Smooth muscle cell (in vitro differentiated cells): Measurements from ENCODE around the gene LYPD6B. TPM values are rescaled to one million over a fixed set of nuclear protein-coding genes. Genes with fewer than 3 reads are reported as not detected.
A peak's percentile ranks its signal among the peaks of the same experiment; 100 is the strongest.

ENCODE experiments used
- DNase-seq: peaks from one replicate; lab custom pipeline; 2025; ENCODE audit not compliant: unreplicated experiment; lab: John Stamatoyannopoulos, UW
- H2AFZ ChIP-seq: fragments of 200-600 bp; sonication (generic); 2 replicates; pipeline ENCODE4 v1.6.0; 2016; ENCODE audit warnings: antibody characterized with exemption, low read depth, mild to moderate bottlenecking
- H3F3A ChIP-seq: fragments of 200-600 bp; sonication (generic); 2 replicates; pipeline ENCODE4 v1.6.0; 2017; ENCODE audit warnings: antibody characterized with exemption, low read depth
- H3K27ac ChIP-seq: fragments of 200-600 bp; sonication (generic); 2 replicates; pipeline ENCODE4 v1.5.1; 2016; ENCODE audit warnings: low read depth, mild to moderate bottlenecking
- H3K27me3 ChIP-seq: fragments of 200-600 bp; sonication (generic); 2 replicates; pipeline ENCODE4 v1.6.1; 2016; ENCODE audit warnings: low read depth, mild to moderate bottlenecking
- H3K36me3 ChIP-seq: fragments of 200-600 bp; sonication (generic); 2 replicates; pipeline ENCODE4 v1.5.1; 2016; ENCODE audit warnings: low read depth
- H3K4me1 ChIP-seq: fragments of 200-600 bp; sonication (generic); 2 replicates; pipeline ENCODE4 v1.5.1; 2016; ENCODE audit warnings: low read depth
- H3K4me2 ChIP-seq: fragments of 200-600 bp; sonication (generic); 2 replicates; pipeline ENCODE4 v1.6.0; 2016; ENCODE audit warnings: mild to moderate bottlenecking
- H3K4me3 ChIP-seq: fragments of 200-600 bp; sonication (generic); 2 replicates; pipeline ENCODE4 v1.5.1; 2016; ENCODE audit warnings: mild to moderate bottlenecking
- H3K79me2 ChIP-seq: fragments of 200-600 bp; sonication (generic); 2 replicates; pipeline ENCODE4 v1.6.0; 2016; ENCODE audit warnings: low read depth, mild to moderate bottlenecking
- H3K9ac ChIP-seq: fragments of 200-600 bp; sonication (generic); 2 replicates; pipeline ENCODE4 v1.6.0; 2016; ENCODE audit warnings: low read depth
- H3K9me3 ChIP-seq: fragments of 200-600 bp; sonication (generic); replicated peaks from 2 replicates; pipeline ENCODE4 v1.5.1; 2016; ENCODE audit warnings: low read depth
- H4K20me1 ChIP-seq: fragments of 200-600 bp; sonication (generic); 2 replicates; pipeline ENCODE4 v1.6.0; 2016; ENCODE audit warnings: low read depth
- CTCF ChIP-seq: fragments of 200-600 bp; sonication (generic); IDR thresholded peaks from 2 replicates; pipeline ENCODE4 v1.5.1; 2017; ENCODE audit warnings: borderline replicate concordance, mild to moderate bottlenecking, antibody characterized with exemption; ENCODE audit not compliant: insufficient read depth, poor library complexity, severe bottlenecking
- WGBS: methylation state at CpG from one replicate; pipeline ENCODE4 v1.1.7; 2016; ENCODE audit warnings: low lambda C conversion rate; 5-methylcytosine and 5-hydroxymethylcytosine counted together
- polyA plus RNA-seq: library from polyadenylated mRNA; unstranded; fragments of >200 nt; fragmentation: Nextera tagmentation; extraction: Ambion mirVana; gene quantifications from 2 replicates; pipeline ENCODE4 v1.2.1, GENCODE V29; 2016
- total RNA-seq: library from RNA; depleted of rRNA; stranded (reverse); fragments of >200 nt; gene quantifications from 2 replicates; pipeline ENCODE4 v1.2.3, GENCODE V29; 2014

The LYPD6B gene
- total and polyA plus RNA-seq, 2 experiments from 2014 or later: 4.9 to 10.6 TPM

GRCh38 chr2:149040451-149040850 is 2.0 kb downstream of the LYPD6B start:
- H3K27ac ChIP-seq: no peak overlapping the region
- no peak overlapping the region for H2AFZ ChIP-seq
- no peak for DNase-seq
- H3K79me2 ChIP-seq: peaks cover 19% of the 10 kb centered on the region
- no peaks in the 10 kb centered on the region for H3K36me3 ChIP-seq
- peaks cover 50% of the 10 kb centered on the region for H3K27me3 ChIP-seq
- TF ChIP-seq CTCF: peak; percentile 42
- WGBS: 59% methylated on average over 7 of the region's 7 CpGs
- H3K4me3 ChIP-seq: no peak overlapping the region
- H3K4me2 ChIP-seq: no peak overlapping the region
- no peaks in the 10 kb centered on the region for H3F3A ChIP-seq
- H4K20me1 ChIP-seq: no peaks in the 10 kb centered on the region
- peaks cover 5% of the 10 kb centered on the region for H3K9me3 ChIP-seq
- no peak overlapping the region for H3K9ac ChIP-seq
- no peaks in the 10 kb centered on the region for H3K4me1 ChIP-seq

GRCh38 chr2:149041482-149041881 is 3.0 kb downstream of the LYPD6B start:
- Histone ChIP-seq H3K4me2 (no peak overlapping the region), H3K27ac (no peak overlapping the region), H3K9ac (no peak overlapping the region), H3K4me3 (no peak overlapping the region), H3K4me1 (no peaks in the 10 kb centered on the region), H3K79me2 (peaks cover 26% of the 10 kb centered on the region), H3K27me3 (peaks cover 42% of the 10 kb centered on the region), H3K9me3 (peaks cover 10% of the 10 kb centered on the region), H2AFZ (no peak overlapping the region), H4K20me1 (no peaks in the 10 kb centered on the region), H3K36me3 (no peaks in the 10 kb centered on the region), H3F3A (no peaks in the 10 kb centered on the region)
- 96% methylated on average over 1 of the region's 1 CpG for WGBS
- DNase-seq: no peak
- no peak for TF ChIP-seq CTCF

- Histone ChIP-seq H3K36me3 (no peaks in the 10 kb centered on the region), H3K9me3 (peaks cover 10% of the 10 kb centered on the region), H3K27ac (no peak overlapping the region), H3K27me3 (peaks cover 30% of the 10 kb centered on the region), H3K4me3 (no peak overlapping the region), H2AFZ (no peak overlapping the region), H4K20me1 (no peaks in the 10 kb centered on the region), H3K79me2 (peaks cover 34% of the 10 kb centered on the region), H3F3A (no peaks in the 10 kb centered on the region), H3K4me1 (no peaks in the 10 kb centered on the region), H3K4me2 (no peak overlapping the region), H3K9ac (no peak overlapping the region)
- no peak for DNase-seq
- WGBS: 69% methylated on average over 1 of the region's 1 CpG
- no peak for TF ChIP-seq CTCF
These were observed 4.4 kb downstream of the LYPD6B start for GRCh38 chr2:149042881-149043280.

GRCh38 chr2:149044500-149044899 is 6.0 kb downstream of the LYPD6B start:
- no peaks in the 10 kb centered on the region for H4K20me1 ChIP-seq
- peaks cover 10% of the 10 kb centered on the region for H3K9me3 ChIP-seq
- 61% methylated on average over 1 of the region's 1 CpG for WGBS
- no peak for DNase-seq
- H3K79me2 ChIP-seq: peaks cover 35% of the 10 kb centered on the region
- H3K27ac ChIP-seq: no peak overlapping the region
- H3K4me1 ChIP-seq: no peaks in the 10 kb centered on the region
- no peak overlapping the region for H3K4me3 ChIP-seq
- no peak overlapping the region for H3K9ac ChIP-seq
- no peak for TF ChIP-seq CTCF
- H3K4me2 ChIP-seq: no peak overlapping the region
- peaks cover 16% of the 10 kb centered on the region for H3K27me3 ChIP-seq
- no peak overlapping the region for H2AFZ ChIP-seq
- no peaks in the 10 kb centered on the region for H3K36me3 ChIP-seq
- no peaks in the 10 kb centered on the region for H3F3A ChIP-seq
